COLO829 (cell line): ENCODE results near the gene HDGF.
"Not testable (repeated sequence)": the region's sequence is repeated elsewhere in the genome, so short reads cannot be mapped to it uniquely, and the experiment has no call there.

Experiments
- DNase-seq: peaks from one replicate; pipeline ENCODE4 v3.0.0; 2012; ENCODE audit warnings: low spot score

Gene HDGF

GRCh38 chr1:156767101-156767878 lies 15.8 kb upstream of the HDGF start, which contains the start of gene PRCC:
Gene PRCC (plus strand): TSS chr1:156767535. CDS start chr1:156767772, 237 bp downstream.
- DNase-seq, result peak; percentile 93

DNA sequence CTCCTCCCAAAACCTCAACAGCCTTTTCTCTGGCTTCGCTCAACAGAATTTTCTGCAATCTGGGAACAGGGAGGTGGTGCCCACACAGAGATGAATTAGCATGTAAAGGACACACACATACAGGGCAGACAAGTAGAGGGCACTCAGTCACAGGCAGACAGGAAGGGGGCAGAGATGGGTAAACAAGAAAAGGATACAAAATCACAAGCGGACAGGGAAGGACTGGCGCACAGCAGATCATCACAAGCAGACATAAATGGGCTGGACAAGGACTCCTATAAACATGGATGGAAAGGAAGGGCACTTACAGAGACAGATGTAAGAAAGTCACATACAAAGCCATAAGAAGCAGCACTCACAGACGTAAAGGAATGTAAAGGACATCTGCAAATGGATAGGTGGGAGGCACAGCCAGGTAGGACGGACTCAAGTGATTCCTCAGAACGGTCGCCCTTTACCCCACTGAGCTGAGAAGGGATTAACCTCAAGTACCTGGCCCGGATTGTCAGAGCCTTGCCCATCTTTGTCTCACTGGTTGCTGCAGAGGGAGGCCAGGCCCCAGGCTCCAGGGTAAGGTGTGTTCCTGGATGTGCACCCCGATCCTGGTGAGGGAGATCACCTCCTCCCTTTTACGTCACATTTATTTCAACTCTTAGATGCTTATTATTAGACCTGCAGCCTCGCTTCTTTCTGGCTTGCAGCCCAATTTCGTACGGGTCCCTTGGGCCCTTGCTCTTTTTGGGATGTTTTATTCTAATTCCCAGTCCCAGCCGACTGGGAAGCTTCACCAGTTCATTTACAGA lies 15.0 kb upstream of the HDGF start:
- no peak for DNase-seq

DNA sequence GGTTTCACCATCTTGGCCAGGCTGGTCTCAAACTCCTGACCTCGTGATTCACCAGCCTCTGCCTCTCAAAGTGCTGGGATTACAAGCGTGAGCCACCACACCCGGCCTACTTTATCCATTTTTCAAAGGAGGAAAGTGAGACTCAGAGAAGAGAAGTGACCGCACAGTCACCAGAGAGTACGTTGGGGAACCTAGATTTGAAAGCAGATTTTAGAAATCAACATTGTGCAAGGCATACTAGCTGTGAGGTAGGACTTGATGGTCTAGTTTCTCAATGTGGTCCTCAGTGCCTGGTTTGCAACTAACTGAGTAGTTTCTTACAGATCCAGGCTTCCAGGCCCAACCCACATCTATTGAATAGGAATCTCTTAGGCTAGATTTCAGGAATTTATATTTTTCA lies 14.2 kb upstream of the HDGF start:
- DNase-seq, result no peak

- not testable (repeated sequence) for DNase-seq
These were observed 13.7 kb upstream of the HDGF start for GRCh38 chr1:156765136-156765535.

DNA sequence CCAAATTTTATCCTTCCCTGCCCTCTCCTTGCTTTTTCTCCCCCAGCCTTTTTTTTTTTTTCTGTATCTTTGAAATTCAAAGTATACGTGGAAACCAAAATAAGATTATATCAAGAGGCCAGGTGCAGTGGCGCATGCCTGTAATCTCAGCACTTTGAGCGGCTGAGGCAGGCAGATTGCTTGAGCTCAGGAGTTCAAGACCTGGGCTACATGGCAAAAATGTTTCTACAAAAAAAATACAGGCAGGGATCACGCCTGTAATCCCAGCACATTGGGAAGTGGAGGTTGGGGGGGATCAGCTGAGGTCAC lies 9.3 kb upstream of the HDGF start:
- no peak for DNase-seq

GRCh38 chr1:156760092-156760795 lies 8.8 kb upstream of the HDGF start:
- DNase-seq, result no peak

DNA sequence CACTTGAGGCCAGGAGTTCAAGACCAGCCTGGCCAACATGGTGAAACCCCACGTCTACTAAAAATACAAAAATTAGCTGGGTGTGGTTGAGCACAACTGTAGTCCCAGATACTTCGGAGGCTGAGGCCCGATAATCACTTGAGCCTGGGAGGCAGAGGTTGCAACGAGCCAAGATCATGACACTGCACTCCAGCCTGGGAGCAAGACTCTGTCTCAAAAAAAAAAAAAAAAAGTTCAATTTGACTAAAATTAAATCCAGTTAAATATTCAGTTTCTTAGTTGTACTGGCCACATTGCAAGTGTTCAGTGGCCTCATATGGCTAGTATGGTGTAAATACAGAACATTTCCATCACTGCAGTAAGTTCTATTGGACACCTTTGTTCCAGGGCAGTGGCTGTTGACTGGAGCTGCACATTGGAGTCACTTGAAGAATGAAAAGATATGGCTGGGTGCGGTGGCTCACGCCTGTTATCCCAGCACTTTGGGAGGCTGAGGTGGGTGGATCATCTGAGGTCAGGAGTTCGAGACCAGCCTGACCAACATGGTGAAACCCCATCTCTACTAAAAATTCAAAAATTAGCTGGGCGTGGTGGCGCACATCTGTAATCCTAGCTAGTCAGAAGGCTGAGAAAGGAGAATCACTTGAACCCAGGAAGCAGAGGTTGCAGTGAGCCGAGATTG lies 6.2 kb upstream of the HDGF start:
- not testable (repeated sequence) for DNase-seq

DNA sequence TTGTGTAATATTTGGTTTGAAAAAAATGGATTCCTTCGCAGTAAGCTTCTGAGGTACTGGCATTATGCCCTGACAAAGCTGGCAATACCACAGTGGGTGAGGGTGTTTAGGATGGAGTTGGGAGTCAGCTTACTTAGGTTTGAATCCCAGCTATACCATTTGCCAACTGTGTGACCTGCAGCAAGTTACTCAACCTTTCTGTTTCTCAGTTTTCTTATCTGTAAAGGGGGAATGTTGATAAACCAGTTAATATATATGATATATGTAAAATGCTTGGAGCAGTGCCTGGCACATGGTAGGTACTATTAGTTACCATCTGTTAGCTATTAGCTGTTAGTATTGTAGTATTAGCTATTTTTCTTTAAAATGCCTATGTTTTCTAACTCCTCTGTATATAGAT lies 4.9 kb upstream of the HDGF start:
- no peak for DNase-seq

- no peak for DNase-seq
These were observed 4.1 kb upstream of the HDGF start for GRCh38 chr1:156755527-156755950.

DNA sequence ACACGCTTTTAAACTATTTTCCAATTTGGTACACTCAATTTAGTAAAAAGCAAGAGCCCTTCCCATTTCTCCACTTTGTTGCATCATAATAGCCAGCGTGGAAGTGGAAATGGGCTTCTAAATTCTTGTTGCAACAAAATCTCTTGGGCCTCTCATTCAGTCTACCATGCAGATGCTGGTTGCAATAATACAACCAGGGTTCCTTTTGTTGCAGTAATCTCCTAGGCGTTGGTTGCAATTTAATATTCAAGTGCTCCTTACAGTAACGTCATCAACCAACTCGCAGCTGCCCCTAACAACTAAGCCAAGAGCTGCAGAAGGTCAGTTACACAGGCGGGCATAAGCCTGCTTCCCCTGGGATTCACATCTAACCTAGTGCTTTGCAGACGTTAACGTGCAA lies 2.7 kb upstream of the HDGF start:
- no peak for DNase-seq

DNA sequence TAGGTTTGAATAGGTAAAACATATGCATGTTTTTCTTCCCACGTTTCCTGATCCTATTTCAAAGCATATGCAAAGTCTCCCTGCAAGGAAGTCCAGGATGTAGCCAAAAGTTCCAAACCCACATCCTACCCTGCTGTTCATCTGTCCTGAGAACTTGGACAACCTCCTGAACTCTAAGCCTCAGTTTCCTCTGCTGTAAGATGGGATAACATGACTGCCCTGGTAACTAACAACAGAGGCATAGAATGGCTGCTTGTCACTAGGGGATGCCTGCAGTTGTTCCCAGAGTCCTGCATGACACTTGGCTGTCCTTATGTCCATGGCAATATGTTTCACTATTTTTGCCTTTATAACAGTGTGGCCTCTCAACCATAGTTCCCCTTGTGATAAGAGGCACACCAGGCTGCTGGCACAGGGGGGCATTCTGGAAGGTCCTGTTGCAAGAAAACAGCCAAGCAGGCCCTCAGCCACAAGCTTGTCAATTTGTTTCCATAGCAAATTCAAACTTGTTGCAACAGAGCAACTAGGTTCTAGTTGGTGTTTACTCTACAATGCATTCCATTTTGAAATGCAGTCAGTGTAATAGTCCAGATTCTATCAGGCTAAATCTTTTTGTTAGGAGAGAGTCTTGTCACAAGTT lies 1.5 kb upstream of the HDGF start:
- no peak for DNase-seq

- peak; percentile 91 for DNase-seq
These were observed 444 bp upstream of the HDGF start for GRCh38 chr1:156751757-156752481.

DNA sequence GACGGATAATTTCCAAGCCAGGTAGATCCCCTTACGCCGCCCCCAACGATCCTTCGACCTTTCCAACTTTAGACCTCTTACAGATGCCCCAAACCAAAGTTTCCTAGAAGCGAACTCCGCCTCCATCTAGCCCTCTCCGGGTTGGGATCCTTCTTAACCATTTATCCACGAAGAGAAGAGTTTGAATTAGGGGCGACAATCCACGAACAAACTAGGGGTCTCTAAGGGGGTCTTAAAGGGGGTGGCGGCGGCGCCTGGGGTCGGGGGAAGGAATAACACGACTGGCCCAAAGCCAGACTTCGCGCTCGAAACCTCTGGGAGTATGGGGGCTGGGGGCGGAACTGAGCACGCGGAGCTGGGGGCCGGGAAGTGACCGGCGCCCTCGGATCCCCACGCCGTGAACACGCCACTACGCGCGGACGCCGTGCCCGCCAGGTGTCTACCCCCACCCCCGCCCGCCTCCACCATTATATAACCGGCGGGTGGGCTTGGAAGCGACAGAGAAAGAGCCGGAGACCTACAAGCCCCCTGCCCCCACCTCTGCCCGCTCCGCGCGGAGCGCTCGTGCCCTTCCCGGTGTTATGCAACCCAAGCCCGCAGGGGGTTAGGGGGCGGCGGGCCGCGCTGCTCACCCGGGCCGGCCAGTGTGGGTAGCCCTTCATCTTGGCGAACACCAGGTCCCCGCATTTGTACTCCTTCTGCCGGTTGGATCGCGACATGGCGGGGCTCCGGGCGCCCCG lies 594 bp downstream of the HDGF start:
- DNase-seq, result no peak

GRCh38 chr1:156750191-156750672 lies 1.2 kb downstream of the HDGF start:
- no peak for DNase-seq

DNA sequence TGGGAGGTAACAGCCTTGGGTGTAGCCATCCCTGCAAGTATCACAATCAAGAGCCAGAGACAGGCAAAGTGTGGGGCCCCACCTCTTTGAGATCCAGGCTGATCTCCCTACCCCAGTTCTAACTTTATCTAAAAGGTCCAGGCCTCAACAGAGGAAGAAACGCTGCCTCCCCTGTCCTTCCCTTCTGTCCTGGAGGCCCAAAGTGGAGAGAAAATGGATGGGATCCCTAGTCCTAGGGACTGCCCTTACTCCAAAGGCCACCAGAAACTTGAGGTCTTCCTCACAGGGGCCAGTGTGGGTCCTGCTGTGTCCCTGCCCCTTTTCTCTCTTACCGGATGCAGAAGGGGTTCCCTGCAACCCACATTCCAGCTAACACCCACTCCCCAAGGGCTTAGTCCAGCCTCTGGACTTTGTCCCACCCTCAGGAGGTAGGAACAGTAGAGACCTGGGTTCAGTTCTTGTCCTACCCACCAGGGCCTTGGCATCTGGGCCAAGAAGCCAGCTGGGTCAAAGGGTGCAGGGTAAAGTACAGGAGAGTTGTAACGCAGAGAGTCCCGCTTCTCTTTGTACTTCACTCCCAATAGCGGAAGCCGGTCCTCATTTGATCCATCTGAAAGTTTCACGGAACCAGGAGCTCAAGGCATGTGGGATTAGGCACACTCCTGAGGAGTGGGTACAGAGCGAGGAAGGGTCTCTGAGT lies 1.9 kb downstream of the HDGF start:
- no peak for DNase-seq

DNA sequence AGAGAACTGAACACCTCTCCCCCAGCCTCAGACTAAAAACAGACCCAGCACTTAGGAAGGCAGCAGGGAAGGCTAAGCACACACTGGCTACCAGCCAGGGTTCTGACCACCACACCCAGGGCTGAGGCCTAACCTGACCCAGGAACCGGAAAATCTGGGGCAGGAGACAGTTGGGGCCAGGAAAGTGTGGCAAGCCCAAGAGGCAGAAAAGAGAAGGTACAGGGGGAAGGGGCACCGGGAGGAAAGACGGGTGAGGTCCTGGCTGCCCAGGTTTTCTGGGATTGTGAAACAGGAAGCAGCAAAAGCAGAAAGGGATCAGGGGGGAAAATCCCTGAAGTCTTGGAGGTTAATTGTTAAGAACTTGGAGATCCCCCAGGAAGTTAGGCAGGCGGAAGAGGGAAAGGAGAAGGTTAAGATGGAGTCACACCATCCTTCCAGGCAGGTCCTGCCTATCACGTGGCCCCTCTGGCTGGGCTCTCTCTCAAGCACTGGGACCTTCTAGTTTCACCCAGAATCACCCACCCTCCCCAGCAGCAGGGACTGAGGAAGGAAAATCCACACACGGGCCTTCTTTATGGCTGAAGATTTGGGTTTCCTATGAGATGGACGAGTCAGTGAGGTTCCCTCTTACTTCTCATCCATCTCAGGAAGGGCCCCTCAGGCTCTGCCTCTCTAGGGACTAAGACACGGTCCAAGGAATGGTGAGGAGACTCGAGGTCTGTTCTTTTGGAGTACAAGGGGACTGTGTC lies 2.6 kb downstream of the HDGF start:
- DNase-seq, result no peak

DNA sequence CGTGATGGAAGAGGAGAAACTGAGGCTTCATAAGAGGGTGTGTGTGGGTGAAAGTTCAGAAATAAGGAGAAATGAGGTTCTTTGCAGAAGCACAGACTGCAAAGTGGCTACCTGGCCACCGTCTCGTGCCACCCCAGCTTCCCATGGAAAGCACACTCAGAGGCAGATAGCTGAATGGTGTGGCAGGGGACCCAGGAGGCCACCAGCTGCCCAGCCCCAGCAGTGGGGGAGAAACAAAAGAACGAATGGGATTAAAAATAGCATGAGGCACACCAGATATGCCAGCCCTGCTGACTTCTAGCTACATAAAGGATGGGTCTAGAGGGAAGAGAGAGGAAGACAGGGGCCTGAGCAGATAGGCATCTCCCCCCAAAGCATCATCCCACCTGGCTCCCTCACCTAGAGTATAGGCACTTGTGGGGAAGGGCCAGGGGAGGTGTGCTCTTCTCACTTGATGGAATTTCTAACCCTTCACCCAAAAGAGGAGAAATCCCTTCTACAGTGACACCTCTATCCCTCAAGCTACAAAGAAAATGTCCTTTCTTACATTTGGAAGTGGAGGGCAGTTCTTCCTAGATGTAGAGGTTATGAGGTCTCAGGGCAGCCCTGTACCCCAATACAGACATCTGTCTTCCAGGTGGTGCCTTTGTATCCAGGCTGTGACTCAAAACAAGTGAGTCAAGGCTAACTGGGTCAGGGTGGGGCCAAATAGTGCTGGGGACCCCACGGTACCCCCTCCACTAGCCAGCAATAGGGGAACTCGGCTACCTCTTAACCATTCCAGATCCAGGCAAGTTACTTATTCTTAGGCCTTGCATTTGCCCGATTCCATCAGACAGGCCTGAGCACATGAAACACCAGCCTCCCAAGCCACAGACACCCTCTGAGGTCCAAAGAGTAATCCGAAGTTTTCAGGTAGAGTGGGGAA lies 3.5 kb downstream of the HDGF start:
- no peak for DNase-seq
